ENCODE measurements around the gene SPEN.

DNA sequence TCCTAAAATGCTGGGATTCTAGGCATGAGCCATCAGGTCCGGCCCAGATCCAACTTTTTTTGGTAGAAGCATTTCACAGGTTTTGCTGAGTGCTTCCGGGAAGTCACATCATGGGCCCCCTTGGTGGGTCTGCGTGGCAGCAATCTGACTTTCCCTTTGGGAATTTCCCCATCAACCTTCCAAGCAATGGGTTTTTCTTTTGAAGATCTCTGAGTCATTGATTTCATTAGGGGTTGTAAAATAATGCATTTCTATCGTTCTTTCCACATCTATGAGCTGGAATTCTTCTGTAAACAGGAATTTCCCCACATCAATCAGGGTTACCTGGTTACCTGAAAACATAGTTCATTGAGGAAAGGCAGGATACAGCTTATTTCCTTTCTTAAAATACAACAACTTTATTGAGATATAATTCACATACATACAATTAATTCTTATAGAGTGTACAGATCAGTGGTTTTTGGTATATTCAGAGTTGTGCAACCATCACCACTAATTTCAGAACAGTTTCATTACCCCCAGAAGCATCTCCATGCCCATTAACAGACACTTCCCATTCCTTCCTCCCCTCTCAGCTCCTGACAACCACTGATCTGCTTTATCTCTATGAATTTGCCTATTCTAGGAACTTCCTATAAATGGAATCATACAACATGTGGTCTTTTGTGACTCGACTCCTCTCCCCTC is 138.2 kb downstream of the SPEN start:
- TF ChIP-seq, protein P1, sequence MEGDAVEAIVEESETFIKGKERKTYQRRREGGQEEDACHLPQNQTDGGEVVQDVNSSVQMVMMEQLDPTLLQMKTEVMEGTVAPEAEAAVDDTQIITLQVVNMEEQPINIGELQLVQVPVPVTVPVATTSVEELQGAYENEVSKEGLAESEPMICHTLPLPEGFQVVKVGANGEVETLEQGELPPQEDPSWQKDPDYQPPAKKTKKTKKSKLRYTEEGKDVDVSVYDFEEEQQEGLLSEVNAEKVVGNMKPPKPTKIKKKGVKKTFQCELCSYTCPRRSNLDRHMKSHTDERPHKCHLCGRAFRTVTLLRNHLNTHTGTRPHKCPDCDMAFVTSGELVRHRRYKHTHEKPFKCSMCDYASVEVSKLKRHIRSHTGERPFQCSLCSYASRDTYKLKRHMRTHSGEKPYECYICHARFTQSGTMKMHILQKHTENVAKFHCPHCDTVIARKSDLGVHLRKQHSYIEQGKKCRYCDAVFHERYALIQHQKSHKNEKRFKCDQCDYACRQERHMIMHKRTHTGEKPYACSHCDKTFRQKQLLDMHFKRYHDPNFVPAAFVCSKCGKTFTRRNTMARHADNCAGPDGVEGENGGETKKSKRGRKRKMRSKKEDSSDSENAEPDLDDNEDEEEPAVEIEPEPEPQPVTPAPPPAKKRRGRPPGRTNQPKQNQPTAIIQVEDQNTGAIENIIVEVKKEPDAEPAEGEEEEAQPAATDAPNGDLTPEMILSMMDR (IDR thresholded peaks at IDR 0.05) = no peak
- TF ChIP-seq ZFX (IDR thresholded peaks at IDR 0.05; ENCODE audit: borderline replicate concordance) = no peak

Data from 22Rv1 (cell line).